ENCODE data around the gene GLI3.

DNA sequence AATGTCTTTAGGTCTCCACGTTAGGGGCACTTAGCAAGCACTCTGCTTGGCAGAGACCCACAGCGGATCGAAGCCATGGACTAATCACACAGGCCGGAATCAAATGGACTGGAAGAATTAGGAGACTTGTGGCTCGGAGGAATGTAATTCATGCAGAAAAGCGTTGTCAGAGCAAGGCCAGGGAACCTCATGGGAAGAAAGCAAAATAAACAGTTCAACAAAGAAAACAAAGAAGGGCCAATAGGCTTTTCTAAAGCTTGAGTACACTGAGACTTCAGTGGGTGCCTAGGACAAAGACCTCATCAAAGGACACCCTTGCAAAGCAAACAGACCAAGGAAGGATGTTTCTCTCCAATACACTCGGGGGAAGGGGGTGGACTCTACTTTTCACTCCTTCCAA, 171.1 kb downstream of the GLI3 start:
- TF ChIP-seq ELF4 (IDR thresholded peaks at IDR 0.05) (no peak), SP1 (IDR thresholded peaks at IDR 0.05) (no peak), FOXK2 (IDR thresholded peaks at IDR 0.05) (no peak), HDGF (IDR thresholded peaks at IDR 0.05; ENCODE audit: borderline replicate concordance) (no peak), FOXA1 (IDR thresholded peaks at IDR 0.05) (no peak), FOXM1 (IDR thresholded peaks at IDR 0.05; ENCODE audit: borderline replicate concordance) (no peak), CTBP1 (IDR thresholded peaks at IDR 0.05; ENCODE audit: borderline replicate concordance) (no peak), BHLHE40 (IDR thresholded peaks at IDR 0.05; ENCODE audit: borderline replicate concordance) (no peak), SUZ12 (IDR thresholded peaks at IDR 0.05) (no peak), ZNF384 (IDR thresholded peaks at IDR 0.05) (no peak)
- TF ChIP-seq, protein P1, sequence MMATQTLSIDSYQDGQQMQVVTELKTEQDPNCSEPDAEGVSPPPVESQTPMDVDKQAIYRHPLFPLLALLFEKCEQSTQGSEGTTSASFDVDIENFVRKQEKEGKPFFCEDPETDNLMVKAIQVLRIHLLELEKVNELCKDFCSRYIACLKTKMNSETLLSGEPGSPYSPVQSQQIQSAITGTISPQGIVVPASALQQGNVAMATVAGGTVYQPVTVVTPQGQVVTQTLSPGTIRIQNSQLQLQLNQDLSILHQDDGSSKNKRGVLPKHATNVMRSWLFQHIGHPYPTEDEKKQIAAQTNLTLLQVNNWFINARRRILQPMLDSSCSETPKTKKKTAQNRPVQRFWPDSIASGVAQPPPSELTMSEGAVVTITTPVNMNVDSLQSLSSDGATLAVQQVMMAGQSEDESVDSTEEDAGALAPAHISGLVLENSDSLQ (IDR thresholded peaks at IDR 0.05) = peak; percentile 56; the same call in 1 of the 2 replicates
